Fibroblast of skin of back (primary cell): ENCODE measurements around the gene LRRC75B.
"Not testable (repeated sequence)": the region's sequence is repeated elsewhere in the genome, so short reads cannot be mapped to it uniquely, and the experiment has no call there.

Source experiments
- DNase-seq: peaks from one replicate; pipeline ENCODE4 v3.0.0-alpha.2; 2013

The LRRC75B gene

GRCh38 chr22:24553597-24554312 lies 39.1 kb downstream of the LRRC75B start:
- no peak for DNase-seq

GRCh38 chr22:24552503-24553286 lies 40.2 kb downstream of the LRRC75B start:
- DNase-seq = not testable (repeated sequence)

GRCh38 chr22:24550902-24551435 lies 41.9 kb downstream of the LRRC75B start:
- no peak for DNase-seq

- no peak for DNase-seq
Observed at GRCh38 chr22:24550028-24550901, 42.6 kb downstream of the LRRC75B start.

GRCh38 chr22:24548812-24549211 lies 44.1 kb downstream of the LRRC75B start:
- no peak for DNase-seq

GRCh38 chr22:24543679-24544243 lies 49.1 kb downstream of the LRRC75B start:
- DNase-seq = no peak

- no peak for DNase-seq
Observed at GRCh38 chr22:24543185-24543601, 49.7 kb downstream of the LRRC75B start.

GRCh38 chr22:24542641-24543040 lies 50.2 kb downstream of the LRRC75B start:
- no peak for DNase-seq

GRCh38 chr22:24541681-24542515 lies 51.0 kb downstream of the LRRC75B start:
- DNase-seq = no peak

GRCh38 chr22:24540470-24540869 lies 52.4 kb downstream of the LRRC75B start:
- DNase-seq = no peak

- DNase-seq = no peak
Observed at GRCh38 chr22:24536089-24536488, 56.8 kb downstream of the LRRC75B start.
